ENCODE measurements around the gene OGFOD3. TPM values are rescaled to one million over a fixed set of nuclear protein-coding genes. Genes with fewer than 3 reads are reported as not detected.
"Not testable (repeated sequence)": the region's sequence is repeated elsewhere in the genome, so short reads cannot be mapped to it uniquely, and the experiment has no call there.

Gene OGFOD3
- total and polyA plus RNA-seq, 7 donors = 6.0 to 28.2 (median 19.3) TPM

GRCh38 chr17:82367724-82368524 is 50.5 kb downstream of the OGFOD3 start:
- H3K27ac ChIP-seq = no peak overlapping the region
- intact Hi-C loops (cut with DNase I) = no loop called here
- 85 to 87% methylated on average over 14 of the region's 14 CpGs for WGBS, 2 donors
- no peak overlapping the region for H3K4me3 ChIP-seq
- H3K27me3 ChIP-seq = peaks cover 25 to 51% (median 30%) of the 10 kb centered on the region in 3 donors
- no peak for TF ChIP-seq CTCF (IDR thresholded peaks at IDR 0.05)
- TF ChIP-seq POLR2AphosphoS5 (IDR thresholded peaks at IDR 0.05) = no peak
- no peak for TF ChIP-seq POLR2A (IDR thresholded peaks at IDR 0.05)
- TF ChIP-seq EP300 (IDR thresholded peaks at IDR 0.05) = no peak
- H3K4me1 ChIP-seq = peaks cover 0 to 21% (median 19%) of the 10 kb centered on the region in 4 donors
- no peak for DNase-seq
- H3K36me3 ChIP-seq = no peaks in the 10 kb centered on the region
- no peaks in the 10 kb centered on the region for H3K9me3 ChIP-seq

GRCh38 chr17:82366749-82367148 is 51.6 kb downstream of the OGFOD3 start:
- H3K4me3 ChIP-seq = no peak overlapping the region
- peaks cover 0 to 16% (median 15%) of the 10 kb centered on the region in 4 donors for H3K4me1 ChIP-seq
- H3K27ac ChIP-seq = no peak overlapping the region
- H3K27me3 ChIP-seq = peaks cover 18 to 39% (median 19%) of the 10 kb centered on the region in 3 donors
- H3K36me3 ChIP-seq = no peaks in the 10 kb centered on the region
- intact Hi-C loops (cut with DNase I) = no loop called here
- DNase-seq = no peak
- TF ChIP-seq POLR2A (IDR thresholded peaks at IDR 0.05) (no peak), POLR2AphosphoS5 (IDR thresholded peaks at IDR 0.05) (no peak), EP300 (IDR thresholded peaks at IDR 0.05) (no peak), CTCF (IDR thresholded peaks at IDR 0.05) (no peak)
- no peaks in the 10 kb centered on the region for H3K9me3 ChIP-seq
- 20 to 69% methylated on average over 7 of the region's 7 CpGs for WGBS, 2 donors

- no peaks in the 10 kb centered on the region for H3K9me3 ChIP-seq
- WGBS, 2 donors = 82 to 87% methylated on average over 6 of the region's 6 CpGs
- H3K36me3 ChIP-seq = no peaks in the 10 kb centered on the region
- peaks cover 8 to 29% (median 9%) of the 10 kb centered on the region in 3 donors for H3K27me3 ChIP-seq
- no peak overlapping the region for H3K4me3 ChIP-seq
- intact Hi-C loops (cut with DNase I) = no loop called here
- no peak overlapping the region for H3K27ac ChIP-seq
- TF ChIP-seq EP300 (IDR thresholded peaks at IDR 0.05) (no peak), POLR2AphosphoS5 (IDR thresholded peaks at IDR 0.05) (no peak), CTCF (IDR thresholded peaks at IDR 0.05) (no peak), POLR2A (IDR thresholded peaks at IDR 0.05) (no peak)
- peaks cover 0 to 6% (median 5%) of the 10 kb centered on the region in 4 donors for H3K4me1 ChIP-seq
- DNase-seq = no peak
Observed at GRCh38 chr17:82365606-82366295, 52.6 kb downstream of the OGFOD3 start.

- intact Hi-C loops (cut with DNase I) = no loop called here
- Histone ChIP-seq H3K27ac (no peak overlapping the region), H3K4me3 (no peak overlapping the region), H3K36me3 (no peaks in the 10 kb centered on the region), H3K9me3 (no peaks in the 10 kb centered on the region), H3K4me1 (no peaks in the 10 kb centered on the region), H3K27me3 (peaks cover 0 to 24% (median 13%) of the 10 kb centered on the region in 3 donors)
- WGBS, 2 donors = 92 to 94% methylated on average over 6 of the region's 6 CpGs
- TF ChIP-seq POLR2A (IDR thresholded peaks at IDR 0.05) (no peak), EP300 (IDR thresholded peaks at IDR 0.05) (no peak), POLR2AphosphoS5 (IDR thresholded peaks at IDR 0.05) (no peak), CTCF (IDR thresholded peaks at IDR 0.05) (no peak)
- DNase-seq = no peak
Observed at GRCh38 chr17:82361885-82362633, 56.3 kb downstream of the OGFOD3 start.

- not testable (repeated sequence) for H3K4me3 ChIP-seq, H3K27ac ChIP-seq, DNase-seq, H3K36me3 ChIP-seq, H3K9me3 ChIP-seq
- Histone ChIP-seq H3K4me1 (peaks cover 0 to 13% (median 7%) of the 10 kb centered on the region in 4 donors), H3K27me3 (peaks cover 0 to 34% (median 13%) of the 10 kb centered on the region in 3 donors)
- WGBS, 2 donors = 66 to 74% methylated on average over 1 of the region's 1 CpG
- intact Hi-C loops (cut with DNase I) = loop anchor here (10.0 kb wide), 1 partner anchor 275 kb away; no protein-coding TSS in a partner anchor
Observed at GRCh38 chr17:82359451-82360074, 58.8 kb downstream of the OGFOD3 start.
